RWPE1 (cell line): ENCODE measurements around the gene HPD.

ENCODE experiments used
- CTCF ChIA-PET: fragments of 350-600 bp; sonication (Branson Sonifier 250); formaldehyde crosslinking; extraction: SDS; loops from one replicate; lab custom pipeline; 2021; lab: Yijun Ruan, JAX
- POLR2A ChIA-PET: fragments of 400-600 bp; formaldehyde crosslinking; extraction: SDS; loops from one replicate; lab custom pipeline; 2020; ENCODE audit warnings: antibody characterized with exemption; ENCODE audit not compliant: low non-redundant PET; lab: Yijun Ruan, JAX
- DNase-seq: peaks from one replicate; pipeline ENCODE4 v3.0.0; 2012; ENCODE audit warnings: low spot score
- H3K27ac ChIP-seq: fragments of 450-650 bp; 2 replicates; pipeline ENCODE4 v1.5.1; 2017
- CTCF ChIP-seq: fragments of 450-650 bp; conservative IDR thresholded peaks from 2 replicates; pipeline ENCODE4 v1.5.1; 2017; ENCODE audit warnings: low read depth, mild to moderate bottlenecking

The HPD gene

GRCh38 chr12:121805171-121806008 is 53.3 kb downstream of the HPD start:
- no peak for DNase-seq
- ChIA-PET CTCF (interaction anchor here (0.7 to 9.2 kb wide), 3 partner anchors 9 to 88 kb away, joined by 3 to 212 read pairs (median 3); partner anchors contain the start of gene RHOF), POLR2A (interaction anchor here (1.0 kb wide), 1 partner anchor 11 kb away, joined by 5 read pairs; no protein-coding TSS in a partner anchor)
- TF ChIP-seq CTCF = no peak
- H3K27ac ChIP-seq = peak overlapping the region; percentile 99

- no peak for DNase-seq
- TF ChIP-seq CTCF = no peak
- H3K27ac ChIP-seq = peak overlapping the region; percentile 99
- CTCF ChIA-PET = interaction anchor here (0.7 to 9.2 kb wide), 4 partner anchors 9 to 89 kb away, joined by 3 to 212 read pairs (median 12); partner anchors contain the start of gene RHOF
- POLR2A ChIA-PET = interaction anchor here (0.7 to 1.0 kb wide), 2 partner anchors 10 to 48 kb away, joined by 3 read pairs; no protein-coding TSS in a partner anchor
These were observed 54.1 kb downstream of the HPD start for GRCh38 chr12:121804417-121805111.

- CTCF ChIA-PET = interaction anchor here (0.7 to 3.9 kb wide), 3 partner anchors 8 to 22 kb away, joined by 3 to 22 read pairs (median 17); partner anchors contain the start of gene RHOF
- no peak for TF ChIP-seq CTCF
- DNase-seq = no peak
- peak within 1 kb of the TSS; percentile 99 for H3K27ac ChIP-seq
- POLR2A ChIA-PET = interaction anchor here (0.7 to 1.0 kb wide), 2 partner anchors 10 to 48 kb away, joined by 3 read pairs; no protein-coding TSS in a partner anchor
These were observed 54.7 kb downstream of the HPD start, which contains the start of gene SETD1B for GRCh38 chr12:121803861-121804416. Gene SETD1B (plus strand): TSS chr12:121804009. CDS start chr12:121804738, 729 bp downstream.

GRCh38 chr12:121802843-121803698 is 55.6 kb downstream of the HPD start:
- CTCF ChIA-PET = interaction anchor here (0.6 to 3.9 kb wide), 3 partner anchors 8 to 84 kb away, joined by 3 to 22 read pairs (median 17); partner anchors contain the start of gene RHOF
- DNase-seq = peak; percentile 96
- POLR2A ChIA-PET = interaction anchor here (1.0 to 1.3 kb wide), 3 partner anchors 9 to 85 kb away, joined by 3 to 4 read pairs (median 3); partner anchors contain the start of gene PSMD9
- TF ChIP-seq CTCF = no peak
- peak overlapping the region; percentile 99 for H3K27ac ChIP-seq

GRCh38 chr12:121802485-121802842 is 56.2 kb downstream of the HPD start:
- DNase-seq = no peak
- peak overlapping the region; percentile 99 for H3K27ac ChIP-seq
- CTCF ChIA-PET = interaction anchor here (0.6 to 3.9 kb wide), 3 partner anchors 8 to 85 kb away, joined by 3 to 22 read pairs (median 17); partner anchors contain the start of gene RHOF
- no peak for TF ChIP-seq CTCF
- POLR2A ChIA-PET = interaction anchor here (1.0 to 1.3 kb wide), 2 partner anchors 9 to 86 kb away, joined by 3 to 4 read pairs; partner anchors contain the start of gene PSMD9
